Lung (tissue), 12 donors: ENCODE data around the gene PLVAP. TPM values are rescaled to one million over a fixed set of nuclear protein-coding genes. Genes with fewer than 3 reads are reported as not detected.

ENCODE experiments used
- ATAC-seq: fragments of 200-7000 bp; cut with Tn5 transposase; one replicate; pipeline ENCODE4 v1.9.1; 2020; ENCODE audit warnings: moderate number of reproducible peaks; ENCODE audit not compliant: insufficient read depth, low FRiP score
- DNase-seq, 3 donors: peaks; one replicate each; pipeline ENCODE4 v3.0.0-alpha.2; 2013 to 2017
- H3K27ac ChIP-seq, 2 donors: one replicate each; pipeline ENCODE4 v1.5.1; 2013; ENCODE audit warnings: mild to moderate bottlenecking in 2 of 2, moderate library complexity in 2 of 2, control low read depth in 1 of 2, inconsistent platforms in 1 of 2, low read depth in 1 of 2, low read length in 1 of 2
- H3K27me3 ChIP-seq, 3 donors: one replicate each; pipeline ENCODE4 v1.5.1; 2013; ENCODE audit warnings: low read length in 2 of 3; ENCODE audit not compliant: control insufficient read depth in 3 of 3, insufficient read depth in 3 of 3
- H3K36me3 ChIP-seq, 4 donors: one replicate each; pipeline ENCODE4 v1.5.1; 2013; ENCODE audit warnings: low read length in 4 of 4, mild to moderate bottlenecking in 1 of 4, moderate library complexity in 1 of 4; ENCODE audit not compliant: control insufficient read depth in 4 of 4, insufficient read depth in 4 of 4
- H3K4me1 ChIP-seq, 5 donors: one replicate each; pipeline ENCODE4 v1.5.1; 2013; ENCODE audit warnings: low read length in 5 of 5, mild to moderate bottlenecking in 2 of 5, moderate library complexity in 1 of 5; ENCODE audit not compliant: control insufficient read depth in 5 of 5, insufficient read depth in 5 of 5
- H3K4me3 ChIP-seq: one replicate; pipeline ENCODE4 v1.5.1; 2013; ENCODE audit warnings: mild to moderate bottlenecking, control low read depth, moderate library complexity
- H3K9ac ChIP-seq, 2 donors: one replicate each; pipeline ENCODE4 v1.5.1; 2013; ENCODE audit warnings: low read length in 2 of 2, control low read depth in 1 of 2; ENCODE audit not compliant: insufficient read depth in 1 of 2
- H3K9me3 ChIP-seq, 4 donors: one replicate each; pipeline ENCODE4 v1.5.1; 2013; ENCODE audit warnings: low read length in 3 of 4, mild to moderate bottlenecking in 1 of 4, moderate library complexity in 1 of 4; ENCODE audit not compliant: control insufficient read depth in 4 of 4, insufficient read depth in 3 of 4
- CTCF ChIP-seq: IDR thresholded peaks from 2 replicates; pipeline ENCODE4 v1.5.1; 2012; ENCODE audit warnings: mild to moderate bottlenecking; ENCODE audit errors: control extremely low read depth, extremely low read depth
- whole genome bisulfite sequencing, 2 donors: extraction: QIAGEN DNeasy Blood & Tissue Kit; methylation state at CpG; one replicate each; pipeline ENCODE4 v1.1.7; 2013; 5-methylcytosine and 5-hydroxymethylcytosine counted together
- polyA plus RNA-seq, 2 donors: library from polyadenylated mRNA; stranded (reverse); fragments of 200-250 nt; gene quantifications; one replicate each; pipeline ENCODE4 v1.2.1, GENCODE V29; 2013
- total RNA-seq, 2 donors: library from RNA; depleted of rRNA in 1 of 2; stranded (reverse); fragments of >200 nt in 1 of 2; gene quantifications; one replicate each; pipeline ENCODE4 v1.2.1, GENCODE V29; 2014 to 2021
- donor health status: control.
- donor health status: control.
- donor health status: Bipolar disorder and iron deficiency.
- donor health status: healthy.
- donor health status: DM: yes; HTN: yes; CAD: no.

The PLVAP gene
- total and polyA plus RNA-seq, 4 donors, result 6.4 to 55.0 (median 25.8) TPM

DNA sequence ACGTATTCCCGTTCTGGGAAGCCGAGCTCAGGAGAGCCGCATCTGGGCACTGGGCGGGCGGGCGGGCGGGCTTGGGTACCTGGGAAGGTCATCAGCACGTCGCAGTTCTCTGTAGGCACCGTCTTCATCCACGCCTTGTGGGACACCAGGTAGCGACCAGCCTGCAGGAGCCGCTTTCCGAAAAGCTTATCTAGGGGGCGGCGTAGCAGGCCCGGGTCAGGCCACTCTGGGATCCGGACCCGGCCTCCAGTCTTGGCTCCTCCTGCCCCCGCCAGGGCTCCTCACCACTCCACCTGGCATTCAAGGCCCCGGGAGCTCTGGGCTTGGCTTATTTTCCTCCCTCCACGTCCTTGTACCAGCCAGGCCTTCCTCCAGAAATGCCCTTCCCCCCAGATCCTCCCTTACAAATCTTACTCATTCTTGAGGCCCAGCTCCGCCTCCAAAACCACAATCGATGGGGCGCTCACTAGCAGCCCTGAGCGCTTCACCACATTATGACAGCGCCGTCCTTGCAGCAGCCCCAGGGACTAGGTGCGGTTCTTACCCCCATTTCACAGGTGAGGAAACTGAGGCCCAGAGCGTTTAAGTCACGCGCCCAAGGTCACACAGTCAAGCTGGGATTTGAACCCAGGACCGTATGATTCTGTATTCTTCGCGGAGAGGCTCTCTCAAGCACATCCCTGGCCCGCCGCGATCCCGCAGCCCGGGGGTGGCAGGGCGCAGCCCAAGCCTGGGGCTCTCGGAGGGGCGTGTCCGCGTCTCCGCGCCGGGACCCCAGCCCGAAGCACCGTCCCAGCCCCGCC is 43.3 kb downstream of the PLVAP start:
- TF ChIP-seq CTCF, result no peak
- peak overlapping the region; percentile 67 for H3K4me3 ChIP-seq
- H3K27me3 ChIP-seq, result peaks cover 0 to 9% (median 2%) of the 10 kb centered on the region in 3 donors
- DNase-seq (no peak), ATAC-seq (no peak)
- no peaks in the 10 kb centered on the region for H3K9me3 ChIP-seq
- H3K36me3 ChIP-seq, result peaks cover 0 to 3% (median 1%) of the 10 kb centered on the region in 4 donors
- peak overlapping the region in 1 of 2 donors; percentile 75 for H3K27ac ChIP-seq
- H3K9ac ChIP-seq, result no peak overlapping the region
- peaks cover 0 to 23% (median 8%) of the 10 kb centered on the region in 5 donors for H3K4me1 ChIP-seq
- 39 to 40% methylated on average over 51 to 52 of the region's 52 CpGs for WGBS, 2 donors

DNA sequence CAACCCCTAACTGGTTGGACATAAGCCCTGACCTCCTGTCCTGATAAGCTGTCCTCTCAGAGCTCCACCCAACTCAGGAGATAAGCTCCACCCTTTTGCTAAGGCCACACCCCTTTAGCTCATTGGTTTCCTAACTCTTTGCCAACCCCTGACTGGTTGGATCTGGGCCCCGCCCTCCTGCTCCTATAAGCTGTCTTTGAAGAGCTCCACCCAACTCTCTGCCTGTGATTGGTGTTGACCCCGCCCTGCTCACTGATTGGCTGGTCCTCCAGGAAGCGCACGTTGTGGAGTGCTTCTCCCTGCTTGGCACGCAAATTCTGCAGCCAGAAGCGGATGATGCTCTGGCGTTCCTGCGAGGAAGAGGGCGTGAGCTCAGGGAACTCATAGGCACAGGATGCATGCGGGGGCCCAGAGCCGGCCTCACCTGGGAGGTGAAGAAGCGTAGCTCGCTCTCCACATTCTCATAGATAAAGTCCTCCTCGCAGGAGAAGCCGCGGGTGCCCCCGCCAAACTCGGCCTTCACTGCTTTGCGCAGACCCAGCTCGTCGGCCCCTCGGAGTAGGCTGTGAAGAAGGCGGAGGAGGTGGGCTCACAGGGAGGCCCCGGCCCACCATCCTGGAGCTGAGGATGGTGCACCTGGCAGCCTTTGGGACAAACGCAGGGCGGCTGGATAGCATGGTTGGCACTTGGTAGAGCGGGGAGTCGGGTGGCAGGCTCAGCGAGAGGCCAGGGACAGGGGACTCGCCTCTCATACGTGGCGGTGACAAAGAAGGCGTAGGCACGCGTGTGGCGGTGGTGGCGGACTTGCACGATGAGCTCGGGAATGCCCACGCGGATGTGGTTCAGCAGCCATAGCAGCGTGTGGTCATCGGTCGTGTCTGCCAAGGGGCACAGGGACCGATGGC is 44.2 kb downstream of the PLVAP start:
- no peak for TF ChIP-seq CTCF
- H3K4me1 ChIP-seq, result peaks cover 0 to 19% (median 8%) of the 10 kb centered on the region in 5 donors
- DNase-seq, result no peak
- H3K27ac ChIP-seq, result no peak overlapping the region
- no peak overlapping the region for H3K4me3 ChIP-seq
- WGBS, 2 donors, result 96 to 99% methylated on average over 41 to 45 of the region's 45 CpGs
- H3K36me3 ChIP-seq, result peaks cover 0 to 3% (median 1%) of the 10 kb centered on the region in 4 donors
- no peak overlapping the region for H3K9ac ChIP-seq
- peaks cover 0 to 9% (median 2%) of the 10 kb centered on the region in 3 donors for H3K27me3 ChIP-seq
- ATAC-seq, result no peak
- H3K9me3 ChIP-seq, result no peaks in the 10 kb centered on the region

- H3K4me3 ChIP-seq, result no peak overlapping the region
- H3K9ac ChIP-seq, result no peak overlapping the region
- H3K27ac ChIP-seq, result no peak overlapping the region
- ATAC-seq, result no peak
- peaks cover 0 to 9% (median 2%) of the 10 kb centered on the region in 3 donors for H3K27me3 ChIP-seq
- H3K9me3 ChIP-seq, result no peaks in the 10 kb centered on the region
- no peak for DNase-seq
- WGBS, 2 donors, result 92 to 96% methylated on average over 8 of the region's 8 CpGs
- peaks cover 0 to 5% (median 2%) of the 10 kb centered on the region in 4 donors for H3K36me3 ChIP-seq
- H3K4me1 ChIP-seq, result peaks cover 0 to 17% (median 8%) of the 10 kb centered on the region in 5 donors
- TF ChIP-seq CTCF, result no peak
These were observed 44.8 kb downstream of the PLVAP start for GRCh38 chr19:17332360-17332676.
